Fibroblast of peridontal ligament (primary cell): ENCODE measurements around the gene CTRB2.
"Not testable (repeated sequence)": the region's sequence is repeated elsewhere in the genome, so short reads cannot be mapped to it uniquely, and the experiment has no call there.

Experiments
- DNase-seq: peaks from one replicate; pipeline ENCODE4 v3.0.0-alpha.2; 2010; ENCODE audit errors: extremely low read depth

CTRB2 gene

GRCh38 chr16:75205961-75206748 is 806 bp downstream of the CTRB2 start:
- not testable (repeated sequence) for DNase-seq

GRCh38 chr16:75205438-75205837 is 1.5 kb downstream of the CTRB2 start:
- DNase-seq, result not testable (repeated sequence)

- DNase-seq, result not testable (repeated sequence)
Measured at GRCh38 chr16:75204905-75205304, 2.1 kb downstream of the CTRB2 start.

GRCh38 chr16:75204410-75204758 is 2.6 kb downstream of the CTRB2 start:
- no peak for DNase-seq

GRCh38 chr16:75203667-75204409 is 3.1 kb downstream of the CTRB2 start:
- DNase-seq, result no peak

GRCh38 chr16:75203096-75203495 is 3.9 kb downstream of the CTRB2 start:
- no peak for DNase-seq

GRCh38 chr16:75202069-75202590 is 4.8 kb downstream of the CTRB2 start:
- no peak for DNase-seq

GRCh38 chr16:75198135-75198600 is 8.8 kb downstream of the CTRB2 start:
- peak; percentile 78 for DNase-seq

- DNase-seq, result no peak
Measured at GRCh38 chr16:75197522-75198134, 9.3 kb downstream of the CTRB2 start.

- DNase-seq, result no peak
Measured at GRCh38 chr16:75196836-75197235, 10.1 kb downstream of the CTRB2 start.

GRCh38 chr16:75195811-75196790 is 10.9 kb downstream of the CTRB2 start:
- no peak for DNase-seq

GRCh38 chr16:75193730-75194444 is 13.1 kb downstream of the CTRB2 start:
- DNase-seq, result no peak

- no peak for DNase-seq
Measured at GRCh38 chr16:75193265-75193650, 13.7 kb downstream of the CTRB2 start.

- no peak for DNase-seq
Measured at GRCh38 chr16:75192606-75193264, 14.2 kb downstream of the CTRB2 start.

GRCh38 chr16:75189638-75190245 is 17.2 kb downstream of the CTRB2 start:
- DNase-seq, result no peak

- DNase-seq, result no peak
Measured at GRCh38 chr16:75188832-75189477, 18.0 kb downstream of the CTRB2 start.

GRCh38 chr16:75181630-75182029 is 25.3 kb downstream of the CTRB2 start:
- no peak for DNase-seq

GRCh38 chr16:75179208-75179607 is 27.8 kb downstream of the CTRB2 start:
- DNase-seq, result no peak

- DNase-seq, result no peak
Measured at GRCh38 chr16:75176926-75177325, 30.0 kb downstream of the CTRB2 start.
